ENCODE data around the gene BMPR1A.
A peak's percentile ranks its signal among the peaks of the same experiment; 100 is the strongest.

BMPR1A gene

DNA sequence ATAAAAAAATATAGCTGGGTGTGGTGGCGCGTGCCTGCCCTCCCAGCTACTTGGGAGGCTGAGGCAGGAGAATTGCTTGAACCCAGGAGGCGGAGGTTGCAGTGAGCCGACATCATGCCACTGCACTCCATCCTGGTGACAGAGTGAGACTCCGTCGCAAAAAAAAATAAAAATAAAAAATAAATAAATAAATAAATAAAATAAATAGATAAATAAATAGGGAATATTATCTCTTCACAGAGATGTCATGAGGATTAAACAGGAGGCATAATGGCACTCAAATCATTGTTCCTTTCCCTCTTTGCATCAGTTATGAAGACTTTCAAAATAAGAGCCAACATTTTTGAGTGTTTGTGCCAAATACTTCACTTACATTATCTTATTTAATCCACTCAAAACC is 32.0 kb upstream of the BMPR1A start:
- DNase-seq, result no peak
- intact Hi-C loops (cut with DNase I; ENCODE audit: low total_unique reads), result no loop called here
- Histone ChIP-seq H3K9me3 (no peaks in the 10 kb centered on the region), H3K36me3 (peaks cover 21 to 42% (median 24%) of the 10 kb centered on the region in 3 donors), H3K4me1 (no peaks in the 10 kb centered on the region), H3K4me3 (no peak overlapping the region), H3K27ac (no peak overlapping the region), H3K27me3 (no peaks in the 10 kb centered on the region)
- TF ChIP-seq, protein P1, sequence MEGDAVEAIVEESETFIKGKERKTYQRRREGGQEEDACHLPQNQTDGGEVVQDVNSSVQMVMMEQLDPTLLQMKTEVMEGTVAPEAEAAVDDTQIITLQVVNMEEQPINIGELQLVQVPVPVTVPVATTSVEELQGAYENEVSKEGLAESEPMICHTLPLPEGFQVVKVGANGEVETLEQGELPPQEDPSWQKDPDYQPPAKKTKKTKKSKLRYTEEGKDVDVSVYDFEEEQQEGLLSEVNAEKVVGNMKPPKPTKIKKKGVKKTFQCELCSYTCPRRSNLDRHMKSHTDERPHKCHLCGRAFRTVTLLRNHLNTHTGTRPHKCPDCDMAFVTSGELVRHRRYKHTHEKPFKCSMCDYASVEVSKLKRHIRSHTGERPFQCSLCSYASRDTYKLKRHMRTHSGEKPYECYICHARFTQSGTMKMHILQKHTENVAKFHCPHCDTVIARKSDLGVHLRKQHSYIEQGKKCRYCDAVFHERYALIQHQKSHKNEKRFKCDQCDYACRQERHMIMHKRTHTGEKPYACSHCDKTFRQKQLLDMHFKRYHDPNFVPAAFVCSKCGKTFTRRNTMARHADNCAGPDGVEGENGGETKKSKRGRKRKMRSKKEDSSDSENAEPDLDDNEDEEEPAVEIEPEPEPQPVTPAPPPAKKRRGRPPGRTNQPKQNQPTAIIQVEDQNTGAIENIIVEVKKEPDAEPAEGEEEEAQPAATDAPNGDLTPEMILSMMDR (IDR thresholded peaks at IDR 0.05), result no peak

DNA sequence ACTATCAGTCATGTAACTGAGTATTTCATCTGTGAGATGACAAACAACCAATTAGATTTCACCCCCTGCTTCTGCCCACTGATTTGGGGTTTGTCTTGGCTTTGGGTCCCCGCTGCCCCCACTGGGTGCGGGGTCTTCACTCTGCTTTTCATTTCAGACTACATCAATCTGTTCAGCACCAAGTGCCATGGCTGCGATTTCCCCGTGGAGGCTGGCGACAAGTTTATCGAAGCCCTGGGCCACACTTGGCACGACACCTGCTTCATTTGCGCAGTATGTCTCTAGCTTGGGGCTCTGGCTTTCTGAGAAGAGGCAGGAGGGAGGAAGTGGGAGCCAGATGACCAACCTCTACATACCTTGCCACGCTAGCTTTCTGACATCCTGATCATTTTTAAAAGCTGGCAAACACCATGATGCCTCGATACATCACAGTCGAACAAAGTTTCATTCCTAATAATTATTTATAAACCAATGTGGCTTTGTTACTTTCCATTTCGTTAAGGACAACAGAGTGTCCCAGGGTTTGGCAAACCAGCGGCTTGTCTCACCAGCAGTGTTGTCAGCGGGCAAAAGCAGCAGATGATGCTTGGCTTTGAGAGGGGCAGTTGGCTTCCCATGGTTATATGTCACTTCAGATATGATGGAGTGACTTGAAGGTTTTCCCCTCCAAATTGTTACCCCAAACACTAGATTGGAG is 30.3 kb upstream of the BMPR1A start:
- DNase-seq, result peak in 1 of 2 donors; percentile 38
- intact Hi-C loops (cut with DNase I; ENCODE audit: low total_unique reads), result no loop called here
- Histone ChIP-seq H3K27ac (peak overlapping the region in 1 of 2 donors; percentile 88), H3K27me3 (no peaks in the 10 kb centered on the region), H3K4me3 (no peak overlapping the region), H3K4me1 (peaks cover 0 to 14% (median 8%) of the 10 kb centered on the region in 4 donors), H3K9me3 (no peaks in the 10 kb centered on the region), H3K36me3 (peaks cover 21 to 42% (median 24%) of the 10 kb centered on the region in 3 donors)
- TF ChIP-seq, protein P1 (IDR thresholded peaks at IDR 0.05), result no peak

DNA sequence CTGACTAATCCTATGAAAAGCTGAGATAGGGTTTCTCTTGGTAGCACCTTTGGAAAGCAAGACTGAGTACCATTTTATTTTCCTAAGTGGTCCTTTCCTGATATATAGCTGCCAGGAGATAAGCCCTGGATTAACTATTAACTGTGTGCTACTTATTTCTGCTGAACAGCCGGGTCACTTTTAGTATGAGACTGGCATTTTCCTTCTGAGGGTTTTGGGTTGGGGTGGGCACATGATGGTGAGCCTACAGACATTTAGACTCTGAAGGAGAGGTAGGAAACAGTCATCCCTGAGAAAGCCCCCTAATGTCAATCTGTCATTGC is 29.8 kb upstream of the BMPR1A start:
- intact Hi-C loops (cut with DNase I; ENCODE audit: low total_unique reads), result no loop called here
- TF ChIP-seq, protein P1 (IDR thresholded peaks at IDR 0.05), result no peak
- H3K4me1 ChIP-seq, result peaks cover 0 to 19% (median 8%) of the 10 kb centered on the region in 4 donors
- H3K9me3 ChIP-seq, result no peaks in the 10 kb centered on the region
- peaks cover 21 to 42% (median 24%) of the 10 kb centered on the region in 3 donors for H3K36me3 ChIP-seq
- no peak overlapping the region for H3K4me3 ChIP-seq
- DNase-seq, result no peak
- peak overlapping the region in 1 of 2 donors; percentile 88 for H3K27ac ChIP-seq
- no peaks in the 10 kb centered on the region for H3K27me3 ChIP-seq

DNA sequence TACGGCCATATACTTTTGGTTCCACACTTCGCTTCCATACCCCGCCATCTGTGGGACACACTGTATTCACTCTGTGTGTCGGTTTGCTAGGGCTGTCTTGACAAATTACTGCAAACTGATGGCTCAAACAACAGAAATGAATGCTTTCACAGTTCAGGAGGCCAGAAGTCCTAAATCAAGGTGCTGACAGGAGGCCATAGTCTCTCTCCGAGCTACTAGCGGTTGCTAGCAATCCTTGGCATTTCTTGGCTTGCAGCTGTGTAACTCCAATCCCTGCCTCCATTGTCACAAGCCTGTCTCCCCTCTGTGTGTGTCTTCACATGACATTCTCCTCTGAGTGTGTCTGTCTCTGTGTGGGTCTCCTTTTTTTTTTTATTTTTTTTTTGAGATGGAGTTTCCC is 28.9 kb upstream of the BMPR1A start:
- H3K27ac ChIP-seq, result peak overlapping the region; percentile 12 to 88
- intact Hi-C loops (cut with DNase I; ENCODE audit: low total_unique reads), result no loop called here
- H3K36me3 ChIP-seq, result peaks cover 21 to 36% (median 24%) of the 10 kb centered on the region in 3 donors
- peaks cover 0 to 28% (median 13%) of the 10 kb centered on the region in 4 donors for H3K4me1 ChIP-seq
- DNase-seq, result peak in 1 of 2 donors; percentile 16
- no peaks in the 10 kb centered on the region for H3K27me3 ChIP-seq
- TF ChIP-seq, protein P1 (IDR thresholded peaks at IDR 0.05), result no peak
- H3K9me3 ChIP-seq, result no peaks in the 10 kb centered on the region
- no peak overlapping the region for H3K4me3 ChIP-seq

DNA sequence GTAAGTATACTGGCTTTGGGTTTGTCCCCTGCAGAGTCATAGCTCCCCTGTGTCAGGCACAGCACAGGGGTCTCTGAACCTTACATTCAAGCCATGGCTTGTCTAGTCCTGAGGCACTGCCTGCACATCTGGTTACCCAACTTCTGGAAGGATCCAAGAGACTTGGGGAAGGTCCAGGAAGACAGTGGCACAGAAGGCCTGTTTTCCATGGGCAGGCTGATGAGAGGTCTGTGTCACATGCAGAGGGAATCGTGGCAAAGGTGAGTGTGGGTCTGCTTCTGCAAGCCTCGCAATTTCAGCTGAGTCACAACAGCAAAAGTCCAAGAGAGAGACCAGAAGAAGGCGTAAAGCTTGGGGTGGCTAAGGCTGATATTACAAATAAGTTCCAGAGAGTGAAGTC is 28.4 kb upstream of the BMPR1A start:
- Histone ChIP-seq H3K9me3 (no peaks in the 10 kb centered on the region), H3K4me1 (peaks cover 0 to 34% (median 18%) of the 10 kb centered on the region in 4 donors), H3K36me3 (peaks cover 21 to 36% (median 24%) of the 10 kb centered on the region in 3 donors), H3K4me3 (no peak overlapping the region), H3K27me3 (no peaks in the 10 kb centered on the region), H3K27ac (peak overlapping the region in 1 of 2 donors; percentile 88)
- TF ChIP-seq, protein P1 (IDR thresholded peaks at IDR 0.05), result no peak
- intact Hi-C loops (cut with DNase I; ENCODE audit: low total_unique reads), result no loop called here
- no peak for DNase-seq
